ENCODE data around the gene COG5. TPM values are rescaled to one million over a fixed set of nuclear protein-coding genes. Genes with fewer than 3 reads are reported as not detected.

COG5 gene
- polyA plus RNA-seq, 3 donors = 12.7 to 29.0 (median 28.1) TPM

- no CpG with 5 or more reads among the region's 1 CpG for WGBS (ENCODE audit: insufficient coverage)
- H3K9ac ChIP-seq (ENCODE audit: insufficient read depth, low read length, poor library complexity, severe bottlenecking) = no peak overlapping the region
- H3K4me2 ChIP-seq (replicated peaks; ENCODE audit: extremely low read depth, low read length, poor library complexity, severe bottlenecking) = no peak overlapping the region
- H3K9me3 ChIP-seq (replicated peaks in 1 of 2; ENCODE audit: control insufficient read depth in 1 of 2, insufficient read depth in 1 of 2, low read length in 2 of 2) = no peaks in the 10 kb centered on the region
- H3K27ac ChIP-seq (ENCODE audit: low read depth in 1 of 2, low read length in 2 of 2) = no peak overlapping the region
- H3K27me3 Mint-ChIP-seq (ENCODE audit: low read depth in 3 of 3) = peaks cover 0 to 1% (median 0%) of the 10 kb centered on the region in 3 donors
- H3K36me3 Mint-ChIP-seq = peaks cover 23 to 24% of the 10 kb centered on the region in 2 donors
- H3K36me3 ChIP-seq (replicated peaks in 1 of 2; ENCODE audit: control insufficient read depth in 1 of 2, insufficient read depth in 2 of 2, low read length in 2 of 2) = peaks cover 3 to 12% of the 10 kb centered on the region in 2 donors
- peak overlapping the region in 2 of 7 donors; percentile 25 to 40 for H3K27ac Mint-ChIP-seq
- H3K9me3 Mint-ChIP-seq = peaks cover 0 to 2% (median 0%) of the 10 kb centered on the region in 7 donors
- no peak overlapping the region for H3K4me3 Mint-ChIP-seq
- H3K4me1 ChIP-seq (ENCODE audit: control insufficient read depth in 1 of 2, insufficient read depth in 2 of 2, low read length in 2 of 2) = no peaks in the 10 kb centered on the region
- no peaks in the 10 kb centered on the region for H3K27me3 ChIP-seq (ENCODE audit: control insufficient read depth in 2 of 2, insufficient read depth in 2 of 2, low read length in 2 of 2)
- H3K4me1 Mint-ChIP-seq = peaks cover 6% of the 10 kb centered on the region
- no peak overlapping the region for H2AFZ ChIP-seq (ENCODE audit: insufficient read depth, low read depth, low read length, poor library complexity, severe bottlenecking)
- intact Hi-C loops (cut with micrococcal nuclease) = no loop called here
- DNase-seq = no peak
- no peak for TF ChIP-seq CTCF (IDR thresholded peaks at IDR 0.05)
- H3K4me3 ChIP-seq (replicated peaks in 1 of 3; ENCODE audit: low read depth in 2 of 3, low read length in 3 of 3) = no peak overlapping the region
- H4K20me1 ChIP-seq (ENCODE audit: insufficient read depth, low read length) = no peaks in the 10 kb centered on the region
- H3K79me2 ChIP-seq (ENCODE audit: insufficient read depth, low read length) = no peaks in the 10 kb centered on the region
Observed at GRCh38 chr7:107315716-107316220, 248.0 kb downstream of the COG5 start.

GRCh38 chr7:107313355-107313754, 250.4 kb downstream of the COG5 start:
- H3K4me3 ChIP-seq (replicated peaks in 1 of 3; ENCODE audit: low read depth in 2 of 3, low read length in 3 of 3) = no peak overlapping the region
- Mint-ChIP-seq H3K4me1 (peaks cover 6% of the 10 kb centered on the region), H3K36me3 (peaks cover 16% of the 10 kb centered on the region in 2 donors), H3K27me3 (ENCODE audit: low read depth in 3 of 3) (peaks cover 0 to 1% (median 0%) of the 10 kb centered on the region in 3 donors), H3K4me3 (no peak overlapping the region), H3K9me3 (peaks cover 0 to 2% (median 0%) of the 10 kb centered on the region in 7 donors), H3K27ac (no peak overlapping the region)
- H3K27me3 ChIP-seq (ENCODE audit: control insufficient read depth in 2 of 2, insufficient read depth in 2 of 2, low read length in 2 of 2) = no peaks in the 10 kb centered on the region
- peaks cover 0 to 12% of the 10 kb centered on the region in 2 donors for H3K36me3 ChIP-seq (replicated peaks in 1 of 2; ENCODE audit: control insufficient read depth in 1 of 2, insufficient read depth in 2 of 2, low read length in 2 of 2)
- H3K9me3 ChIP-seq (replicated peaks in 1 of 2; ENCODE audit: control insufficient read depth in 1 of 2, insufficient read depth in 1 of 2, low read length in 2 of 2) = no peaks in the 10 kb centered on the region
- H3K27ac ChIP-seq (ENCODE audit: low read depth in 1 of 2, low read length in 2 of 2) = no peak overlapping the region
- H2AFZ ChIP-seq (ENCODE audit: insufficient read depth, low read depth, low read length, poor library complexity, severe bottlenecking) = no peak overlapping the region
- intact Hi-C loops (cut with micrococcal nuclease) = no loop called here
- H3K79me2 ChIP-seq (ENCODE audit: insufficient read depth, low read length) = no peaks in the 10 kb centered on the region
- TF ChIP-seq CTCF (IDR thresholded peaks at IDR 0.05) = no peak
- WGBS (ENCODE audit: insufficient coverage) = no CpG with 5 or more reads among the region's 1 CpG
- H3K9ac ChIP-seq (ENCODE audit: insufficient read depth, low read length, poor library complexity, severe bottlenecking) = no peak overlapping the region
- DNase-seq = no peak
- no peaks in the 10 kb centered on the region for H3K4me1 ChIP-seq (ENCODE audit: control insufficient read depth in 1 of 2, insufficient read depth in 2 of 2, low read length in 2 of 2)
- H3K4me2 ChIP-seq (replicated peaks; ENCODE audit: extremely low read depth, low read length, poor library complexity, severe bottlenecking) = no peak overlapping the region
- no peaks in the 10 kb centered on the region for H4K20me1 ChIP-seq (ENCODE audit: insufficient read depth, low read length)
